GM18909 (cell line): ENCODE data around the gene WDR86.

Experiments used
- ATAC-seq: cut with Tn5 transposase; IDR thresholded peaks from one replicate; pipeline ENCODE4 v1.9.1; 2021; ENCODE audit warnings: mild to moderate bottlenecking; ENCODE audit not compliant: unreplicated experiment, poor library complexity

Gene WDR86

DNA sequence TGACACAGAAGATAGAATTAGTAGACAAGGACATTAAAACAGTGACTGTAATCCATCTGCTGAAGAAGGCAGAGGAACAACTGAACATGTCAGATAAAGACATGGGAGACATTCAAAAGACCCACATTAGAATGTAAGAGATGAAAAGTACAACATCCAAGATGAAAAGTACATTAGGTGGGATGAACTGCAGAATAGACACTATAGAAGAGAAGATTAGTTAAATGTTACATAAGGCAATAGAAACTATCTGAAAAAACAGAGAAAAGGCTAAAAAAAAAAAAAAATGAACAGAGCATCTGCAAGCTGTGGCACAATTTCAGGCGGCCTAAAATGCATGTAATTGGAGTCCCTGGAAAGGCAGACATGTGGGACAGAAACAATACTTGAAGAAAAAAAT is 46.7 kb downstream of the WDR86 start:
- ATAC-seq, result no peak

DNA sequence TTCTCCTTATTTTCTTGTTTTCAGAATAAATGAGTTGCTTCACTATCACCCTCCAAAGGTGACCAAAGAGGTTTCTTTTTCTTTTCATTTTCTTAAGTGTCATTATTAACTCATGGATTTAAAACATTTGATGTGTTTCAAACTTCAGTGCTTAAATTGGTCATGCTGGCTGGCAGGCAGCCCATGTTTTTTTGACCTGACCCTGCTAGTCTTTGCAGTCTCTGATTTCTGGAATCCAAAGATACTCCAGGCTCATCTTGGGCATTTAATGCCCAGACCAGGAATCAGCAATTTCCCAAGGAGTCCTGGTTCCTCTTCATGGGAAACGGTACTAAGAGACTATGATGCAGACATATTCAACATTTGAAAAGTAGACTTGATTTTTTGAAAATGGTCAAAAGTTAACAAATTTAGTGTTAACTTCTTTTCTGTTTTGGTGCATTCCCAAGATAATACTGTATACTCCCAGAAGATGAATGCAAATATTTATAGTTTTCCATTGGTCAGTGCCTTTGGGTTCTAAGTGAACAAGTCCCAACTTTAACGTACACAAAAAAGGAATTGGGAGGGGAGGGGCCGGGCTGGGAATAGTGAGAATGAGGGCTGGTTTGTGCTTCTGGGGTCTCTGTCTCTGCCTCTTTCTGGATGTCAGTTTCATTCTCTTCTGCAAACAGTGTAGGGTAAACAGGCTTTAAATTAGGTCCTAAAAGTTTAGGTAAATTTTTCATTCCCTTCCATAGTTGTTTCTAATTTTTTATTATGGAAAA is 48.5 kb downstream of the WDR86 start:
- no peak for ATAC-seq

DNA sequence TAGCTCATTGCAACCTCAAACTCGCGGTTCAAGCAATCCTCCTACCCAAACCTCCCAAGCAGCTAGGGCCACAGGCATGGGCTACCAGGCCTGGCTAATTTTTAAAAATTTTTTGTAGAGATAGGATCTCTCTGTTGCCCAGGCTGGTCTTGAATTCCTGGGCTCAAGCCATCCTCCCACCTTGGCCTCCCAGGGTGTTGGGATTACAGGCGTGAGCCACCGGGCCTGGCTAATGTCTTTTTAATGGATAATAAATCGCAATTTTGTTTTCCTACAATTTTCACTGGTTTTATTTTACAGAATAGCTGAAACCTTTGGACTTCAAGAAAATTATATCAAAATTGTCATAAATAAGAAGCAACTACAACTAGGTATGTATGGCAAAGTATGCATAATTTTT is 57.3 kb downstream of the WDR86 start:
- ATAC-seq, result no peak

DNA sequence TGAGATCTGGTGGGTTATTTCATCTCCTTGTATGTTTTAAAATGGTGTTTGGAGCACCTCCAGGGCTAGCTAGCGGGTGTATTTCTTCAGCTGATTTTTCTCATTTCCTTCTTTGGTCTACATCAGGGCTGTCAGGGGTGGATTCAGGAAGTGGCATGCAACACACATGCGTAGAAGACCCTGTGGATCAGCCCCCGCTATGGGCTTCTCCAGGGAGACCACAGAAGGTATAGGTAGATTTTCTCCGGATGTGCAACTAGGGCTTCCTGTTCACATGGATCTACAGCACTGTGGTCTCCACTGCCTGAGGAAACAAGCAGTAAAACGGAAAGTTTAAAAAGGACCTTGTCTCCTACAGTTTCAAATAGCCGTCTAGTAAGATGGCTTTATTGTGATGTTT is 57.9 kb downstream of the WDR86 start:
- ATAC-seq, result peak; percentile 48

DNA sequence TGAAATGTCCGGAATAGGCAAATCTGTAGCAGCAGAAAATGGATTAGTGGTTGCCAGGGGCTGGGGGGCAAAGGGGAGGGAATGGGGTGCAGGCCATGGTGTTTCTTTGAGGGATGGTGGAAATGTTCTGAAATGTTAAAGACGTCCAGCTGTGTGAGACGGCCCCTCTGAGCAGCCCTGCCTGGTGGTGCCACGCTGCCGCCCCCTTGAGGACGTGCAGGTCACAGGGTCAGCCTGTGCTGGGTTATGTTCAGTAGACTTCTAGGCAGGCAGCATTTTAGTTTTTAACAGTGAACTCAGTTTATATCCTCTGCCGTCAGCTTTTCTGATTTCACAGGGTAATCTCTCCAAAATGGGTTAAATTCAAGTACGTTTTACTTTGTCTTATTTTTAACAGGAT is 58.8 kb downstream of the WDR86 start:
- ATAC-seq, result no peak

DNA sequence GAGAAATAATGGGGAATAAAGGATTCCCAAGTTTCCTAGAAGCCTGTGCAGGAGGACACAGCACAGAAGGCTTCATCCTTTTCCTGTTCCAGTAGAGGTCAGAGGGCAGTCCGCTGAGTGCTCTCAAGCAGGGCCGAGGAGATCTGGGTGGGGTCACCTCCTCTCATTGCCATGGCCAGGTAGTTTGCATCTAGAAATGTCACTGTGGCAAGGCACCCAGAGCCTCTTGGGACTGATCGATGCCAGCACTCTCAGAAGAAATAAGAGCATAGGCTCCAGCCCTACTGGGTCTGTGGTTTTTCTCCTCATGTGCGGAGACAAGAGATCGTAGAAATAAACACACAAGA is 60.4 kb downstream of the WDR86 start:
- peak; percentile 42 for ATAC-seq

DNA sequence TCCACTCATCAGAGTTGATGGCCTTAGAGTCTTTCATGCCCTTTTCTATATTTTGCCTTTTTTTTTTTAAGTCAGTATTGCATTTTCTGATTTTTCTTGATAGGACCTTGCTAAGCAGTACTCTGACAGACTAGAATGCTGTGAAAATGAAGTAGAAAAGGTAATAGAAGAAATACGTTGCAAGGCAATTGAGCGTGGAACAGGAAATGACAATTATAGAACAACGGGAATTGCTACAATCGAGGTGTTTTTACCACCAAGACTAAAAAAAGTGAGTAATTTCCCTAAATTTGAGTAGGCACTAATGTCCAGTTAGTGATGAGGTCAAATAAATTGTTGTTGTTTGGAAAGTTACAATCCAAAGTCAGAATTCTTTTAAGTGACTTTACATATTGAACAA is 60.9 kb downstream of the WDR86 start:
- ATAC-seq, result no peak

DNA sequence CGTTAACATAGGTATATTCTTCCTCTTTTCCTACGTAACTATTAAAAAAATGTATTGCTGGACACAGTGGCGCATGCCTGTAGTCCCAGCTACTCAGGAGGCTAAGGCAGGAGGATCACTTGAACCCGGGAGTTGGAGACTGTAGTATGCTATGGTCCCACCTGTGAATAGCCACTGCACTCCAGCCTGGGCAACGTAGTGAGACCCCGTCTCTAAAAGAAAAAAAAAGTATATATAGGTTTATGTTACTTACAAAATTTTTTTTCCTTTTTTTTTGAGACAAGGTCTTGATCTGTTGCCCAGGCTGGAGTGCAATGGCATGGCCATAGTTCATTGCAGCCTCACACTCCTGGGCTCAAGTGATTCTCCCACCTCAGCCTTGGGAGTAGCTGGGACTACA is 62.6 kb downstream of the WDR86 start:
- no peak for ATAC-seq

DNA sequence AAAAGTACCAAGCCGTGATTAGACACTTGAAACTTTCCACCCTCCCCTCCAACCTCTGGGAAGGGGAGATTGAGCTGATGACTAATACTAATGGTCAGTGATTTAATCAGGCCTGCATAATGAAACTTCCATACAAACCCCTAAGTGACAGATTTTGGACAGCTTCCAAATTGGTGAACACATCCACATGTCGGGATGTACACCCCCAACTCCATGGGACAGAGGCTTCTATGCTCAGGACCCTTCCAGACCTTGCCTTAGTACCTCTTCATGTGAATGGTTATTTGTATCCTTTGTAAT is 63.4 kb downstream of the WDR86 start:
- no peak for ATAC-seq

DNA sequence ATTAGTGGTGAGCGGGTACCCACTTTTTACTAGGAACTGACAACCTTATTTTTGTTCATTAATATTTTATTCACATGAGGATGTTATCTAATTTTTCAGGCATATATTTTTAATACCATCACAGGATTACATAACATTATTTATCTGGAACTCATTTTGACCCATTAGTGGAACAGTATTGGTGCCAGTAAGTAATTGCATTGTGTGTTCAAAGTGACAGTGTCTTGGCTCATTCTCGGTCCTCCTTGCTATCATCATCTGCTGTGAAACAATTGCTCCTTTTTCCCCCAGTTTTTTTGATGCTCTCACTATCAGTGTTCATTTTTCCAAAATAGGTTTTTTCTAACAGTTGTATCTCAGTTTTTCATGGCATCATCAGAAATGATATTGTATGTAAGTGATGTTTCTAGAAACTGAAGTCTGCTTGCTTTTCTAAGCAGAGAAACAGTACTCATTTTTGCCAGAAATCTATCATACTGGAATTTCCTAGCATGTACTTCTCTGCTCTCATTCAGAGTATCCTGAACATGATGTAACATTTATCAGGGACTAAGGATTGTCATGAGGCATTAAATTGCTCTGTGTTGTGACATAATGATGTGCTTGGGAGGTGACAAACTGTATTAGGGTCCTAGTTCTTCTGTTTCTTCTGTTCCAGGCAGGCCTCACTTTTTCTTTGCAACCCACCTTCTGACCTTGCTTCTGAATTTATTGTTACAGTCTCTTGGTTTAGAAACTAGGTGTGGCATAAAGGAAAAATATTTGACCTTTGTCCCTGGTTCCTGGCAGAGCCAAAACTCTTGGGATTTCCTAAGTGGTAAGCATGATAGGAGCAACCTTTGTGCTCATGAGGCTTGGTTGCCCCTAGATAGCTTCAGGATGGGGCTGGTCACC is 64.0 kb downstream of the WDR86 start:
- ATAC-seq, result no peak

DNA sequence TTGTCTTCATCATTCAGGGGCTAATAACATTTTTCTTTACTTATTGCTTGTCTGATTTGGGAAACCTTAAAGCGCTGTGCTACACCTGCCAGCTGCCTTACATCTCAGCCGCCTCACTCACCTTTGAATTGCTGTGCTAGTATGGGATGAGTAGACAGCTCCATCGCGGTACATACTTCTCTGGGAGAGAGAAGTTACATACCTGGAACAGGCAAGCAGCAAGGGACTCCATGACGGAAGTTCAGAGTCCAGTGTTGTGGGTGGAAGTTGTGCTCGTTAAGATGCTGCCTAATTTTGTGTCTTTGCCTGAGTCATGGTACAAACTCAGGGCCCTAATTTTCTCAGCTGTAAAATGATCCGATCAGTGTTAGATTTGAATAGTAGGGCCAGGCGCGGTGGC is 66.3 kb downstream of the WDR86 start:
- no peak for ATAC-seq

DNA sequence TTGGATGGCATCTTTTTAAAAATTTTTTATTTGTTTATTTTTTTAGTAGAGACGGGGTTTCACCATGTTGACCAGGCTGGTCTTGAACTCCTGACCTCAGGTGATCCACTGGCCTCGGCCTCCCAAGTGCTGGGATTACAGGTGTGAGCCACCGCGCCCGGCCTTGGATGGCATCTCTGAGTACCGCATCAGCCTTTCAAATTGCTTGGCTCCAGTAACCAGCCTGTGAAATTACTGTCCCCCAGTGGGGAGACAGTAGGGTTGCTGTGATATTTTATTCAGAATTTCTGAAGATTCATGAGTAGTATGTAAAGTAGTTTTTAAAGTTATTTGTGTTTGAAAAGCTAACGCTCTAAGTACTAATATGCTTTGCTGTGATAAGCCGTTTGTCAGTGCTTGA is 67.0 kb downstream of the WDR86 start:
- ATAC-seq, result no peak

DNA sequence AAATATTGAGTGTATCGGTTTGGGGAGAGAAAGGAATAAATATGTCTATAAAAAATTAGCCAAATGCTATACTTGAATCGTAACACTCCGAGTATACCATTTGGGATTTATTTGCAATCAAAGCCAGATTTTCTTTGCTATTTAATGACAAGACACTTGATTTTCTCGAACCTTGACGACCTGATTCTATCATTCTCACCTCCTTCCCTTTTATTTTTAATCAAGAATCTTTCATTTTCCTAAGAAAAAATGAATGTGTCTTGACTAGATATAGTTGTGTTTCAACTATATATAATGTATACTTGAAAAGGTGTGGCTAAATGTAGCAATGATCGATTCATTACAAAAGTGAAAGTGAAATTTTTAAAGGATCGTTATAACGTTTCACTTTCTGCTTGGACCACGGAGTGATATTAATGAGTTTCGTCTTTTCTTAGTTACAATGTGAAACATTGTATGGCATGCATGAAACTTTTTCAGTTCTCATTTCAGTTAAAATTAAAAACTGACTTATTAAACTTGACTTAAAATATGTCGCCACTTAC is 67.7 kb downstream of the WDR86 start:
- peak; percentile 56 for ATAC-seq

DNA sequence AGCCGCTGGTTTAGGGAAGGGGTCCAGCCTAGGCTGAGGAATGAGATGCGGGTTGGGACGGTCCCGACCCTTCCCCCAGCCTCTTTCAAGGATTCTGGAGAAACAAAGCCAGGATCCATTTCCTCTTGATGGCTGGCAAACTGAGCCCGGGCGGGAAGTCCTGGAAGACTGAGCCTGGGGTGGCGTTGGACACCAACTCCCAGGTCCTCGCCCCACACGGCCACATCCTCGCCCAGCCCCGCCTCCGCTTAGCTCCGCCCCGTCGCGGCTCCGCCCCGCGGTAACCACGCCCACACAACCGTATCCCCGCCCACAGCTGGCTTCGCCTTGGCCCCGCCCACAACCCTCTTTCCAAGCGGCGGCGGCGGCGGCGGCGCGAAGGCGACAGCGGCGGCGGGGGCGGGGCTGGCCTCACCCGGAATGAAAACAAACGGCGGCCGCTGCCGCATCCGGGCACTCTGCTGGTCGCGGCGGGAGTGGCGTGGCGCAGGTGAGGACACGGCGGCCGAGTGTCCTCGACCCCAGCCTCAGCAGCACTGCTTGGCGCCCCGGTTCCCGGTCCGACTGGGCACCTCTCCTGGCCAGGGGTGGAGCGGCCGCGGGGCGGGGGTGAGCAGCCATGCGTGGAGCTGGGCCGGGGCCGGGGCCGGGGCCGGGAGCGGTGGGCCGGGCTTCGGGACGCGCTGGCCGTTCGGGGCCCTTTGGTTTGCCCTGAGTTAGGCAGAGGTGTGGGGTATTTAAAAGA is 68.3 kb downstream of the WDR86 start, which contains the start of gene NUB1:
Gene NUB1, plus strand, starts transcription at position 456 of the 745 bp plus-strand sequence. CDS start 3,538 bp downstream, outside the sequence.
- peak; percentile 65 for ATAC-seq

DNA sequence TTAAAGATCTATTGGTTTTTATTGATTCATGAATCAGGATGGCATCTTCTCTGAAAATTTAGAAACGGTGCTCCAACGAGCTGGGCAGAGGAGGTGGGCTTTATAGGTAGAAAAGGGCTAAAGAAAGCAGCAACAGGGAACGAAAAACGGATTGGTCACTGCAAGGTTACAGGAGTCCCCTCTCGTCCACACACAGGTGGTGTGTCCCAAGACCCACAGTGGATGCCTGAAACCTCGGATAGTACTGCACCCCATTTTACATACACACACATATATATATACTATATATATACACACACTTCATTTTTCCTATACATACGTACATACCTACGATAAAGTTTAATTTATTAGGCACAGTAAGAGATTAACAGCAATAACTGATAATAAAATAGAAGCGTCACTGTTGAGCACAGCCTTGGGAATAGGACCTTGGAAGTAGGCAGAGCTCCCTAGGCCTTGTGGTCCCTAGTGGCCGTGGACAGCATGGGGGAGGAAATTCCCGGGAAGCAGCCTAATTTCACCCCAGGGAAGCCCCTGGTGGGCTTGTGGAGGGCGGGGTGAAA is 69.0 kb downstream of the WDR86 start:
- no peak for ATAC-seq

DNA sequence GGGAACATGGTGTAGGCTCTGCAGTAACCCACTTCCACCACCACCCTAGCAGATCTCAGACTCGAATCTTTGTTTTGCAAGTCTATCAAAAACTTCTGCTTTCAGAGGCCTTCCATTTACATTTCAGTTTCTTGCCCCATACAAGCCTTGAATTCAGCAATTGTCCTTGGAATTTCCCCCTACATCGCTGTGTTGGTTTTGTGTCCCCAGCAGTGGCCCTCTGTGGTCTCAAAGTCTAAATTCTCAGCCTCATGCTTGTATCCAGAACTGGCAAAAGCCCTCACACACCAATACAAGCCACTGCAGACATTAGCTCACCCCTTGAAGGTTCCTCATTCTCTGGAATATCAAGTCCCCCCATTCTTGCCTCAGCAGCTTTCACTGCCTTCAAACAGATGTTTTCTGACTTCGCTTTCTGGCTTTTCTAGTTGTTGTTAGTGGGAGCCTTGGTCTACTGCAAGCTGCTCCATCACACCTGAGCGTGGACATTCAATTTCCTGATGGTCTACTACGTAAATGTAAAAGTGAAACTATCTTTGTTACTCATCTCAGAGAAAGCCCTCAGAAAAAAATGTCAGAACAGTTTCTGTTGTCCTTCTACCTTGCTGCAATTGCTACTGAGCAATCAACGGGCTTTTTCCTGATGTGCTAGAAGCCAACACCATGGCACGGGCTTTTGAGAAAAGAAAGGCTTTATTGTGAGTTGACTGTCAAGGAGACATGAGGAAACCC is 70.0 kb downstream of the WDR86 start:
- ATAC-seq, result peak; percentile 48

DNA sequence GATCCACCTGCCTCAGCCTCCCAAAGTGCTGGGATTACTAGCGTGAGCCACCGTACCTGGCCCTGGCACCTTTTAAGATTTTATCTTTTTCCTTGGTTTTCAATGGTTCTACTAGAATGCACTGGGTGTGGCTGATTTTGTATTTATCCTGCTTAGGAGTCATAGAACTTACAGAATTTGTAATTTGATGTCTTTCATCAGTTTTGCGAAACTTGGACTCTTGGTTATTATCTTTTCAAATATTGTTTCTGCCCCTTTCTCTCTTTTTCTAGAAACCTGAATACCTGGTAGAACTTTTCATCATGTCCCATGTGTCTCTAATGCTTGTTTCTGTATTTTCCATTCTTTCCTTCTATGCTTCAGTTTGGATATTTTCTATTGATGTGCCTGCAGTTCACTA is 71.0 kb downstream of the WDR86 start:
- ATAC-seq, result no peak

DNA sequence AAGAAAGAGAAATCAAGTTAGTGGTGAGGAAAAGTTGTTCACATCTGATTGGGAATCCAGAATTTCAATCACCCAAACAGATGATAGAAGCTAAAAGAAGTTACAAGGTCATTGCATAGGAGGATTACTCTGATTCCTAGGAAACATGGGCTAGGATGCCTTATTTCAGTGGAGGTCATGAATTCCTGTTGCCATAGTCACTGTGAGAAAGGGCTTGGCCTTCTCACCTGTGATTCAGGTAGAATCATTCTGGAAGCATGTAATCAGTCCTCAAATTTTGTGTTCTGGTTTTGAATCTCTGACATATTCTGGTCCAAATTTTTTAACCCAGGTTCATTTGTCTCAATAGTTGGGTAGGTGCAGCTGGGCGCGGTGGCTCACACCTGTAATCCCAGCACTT is 72.5 kb downstream of the WDR86 start:
- ATAC-seq, result no peak

DNA sequence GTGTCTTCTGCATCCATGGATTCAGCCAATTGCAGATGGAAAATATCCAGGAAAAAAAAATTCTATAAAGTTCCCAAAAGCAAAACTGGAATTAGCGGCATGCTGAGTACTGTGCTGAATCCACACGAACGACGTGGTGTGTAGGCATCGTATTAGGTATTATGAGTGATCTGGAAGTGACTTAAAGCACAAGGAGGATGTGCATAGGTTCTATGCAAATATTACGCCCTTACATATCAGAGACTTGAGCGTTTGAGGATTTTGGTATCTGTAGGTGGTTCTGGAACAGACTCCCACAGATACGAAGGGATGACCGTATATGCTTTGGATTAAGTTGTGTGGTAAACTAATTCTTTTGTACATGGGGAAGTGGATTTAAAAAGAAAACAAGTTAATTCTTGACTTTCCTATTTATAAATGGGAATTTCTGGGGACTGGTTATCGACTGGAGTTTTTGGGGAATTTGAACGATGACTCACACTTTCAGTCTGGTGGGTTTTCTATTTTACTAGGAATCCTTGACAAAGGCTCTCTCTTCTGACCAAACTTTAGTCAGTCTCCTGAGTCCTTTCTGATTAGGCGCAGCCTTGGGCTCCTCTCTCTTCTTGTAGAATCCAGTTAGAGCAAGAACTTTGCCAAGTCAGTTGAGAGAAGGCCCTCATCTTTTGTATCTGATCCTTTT is 73.7 kb downstream of the WDR86 start:
- ATAC-seq, result no peak
